PFSK-1 (cell line): ENCODE measurements around the gene USP43.

Experiments
- POLR2AphosphoS5 ChIP-seq: IDR thresholded peaks from 2 replicates; pipeline ENCODE4 v1.6.1; 2012; ENCODE audit warnings: low read depth, mild to moderate bottlenecking, control low read depth, low read length, moderate library complexity
- REST ChIP-seq, 2 experiments: IDR thresholded peaks; 2 replicates each; pipeline versions ENCODE4 v1.6.1 to v1.8.0; 2011 to 2012; ENCODE audit warnings: low read depth in 2 of 2, low read length in 2 of 2, control low read depth in 1 of 2, inconsistent platforms in 1 of 2, mild to moderate bottlenecking in 1 of 2, moderate library complexity in 1 of 2; ENCODE audit not compliant: insufficient read depth in 1 of 2
- SIN3A ChIP-seq: IDR thresholded peaks from 2 replicates; pipeline ENCODE4 v1.6.1; 2012; ENCODE audit warnings: mild to moderate bottlenecking, low read length, moderate library complexity, borderline replicate concordance; ENCODE audit not compliant: insufficient read depth
- TAF1 ChIP-seq: IDR thresholded peaks from 2 replicates; pipeline ENCODE4 v1.6.1; 2012; ENCODE audit warnings: low read length, control low read depth, borderline replicate concordance; ENCODE audit not compliant: insufficient read depth

- TF ChIP-seq SIN3A (no peak), POLR2AphosphoS5 (no peak), REST (IDR thresholded peaks at IDR 0.05; ENCODE audit: insufficient read depth in 1 of 2, low read depth in 2 of 2, low read length in 2 of 2) (no peak), TAF1 (no peak)
Observed at GRCh38 chr17:9648521-9649110, 3.3 kb downstream of the USP43 start.
